ENCODE data around the gene HIGD2B. TPM values are rescaled to one million over a fixed set of nuclear protein-coding genes. Genes with fewer than 3 reads are reported as not detected.

The HIGD2B gene
- total and polyA plus RNA-seq, 9 of the 15 experiments (the other 6 are each of a cell fraction or from before 2014, with no cell fraction given), result 0.04 to 0.18 (median 0.14) TPM; not detected in 6

DNA sequence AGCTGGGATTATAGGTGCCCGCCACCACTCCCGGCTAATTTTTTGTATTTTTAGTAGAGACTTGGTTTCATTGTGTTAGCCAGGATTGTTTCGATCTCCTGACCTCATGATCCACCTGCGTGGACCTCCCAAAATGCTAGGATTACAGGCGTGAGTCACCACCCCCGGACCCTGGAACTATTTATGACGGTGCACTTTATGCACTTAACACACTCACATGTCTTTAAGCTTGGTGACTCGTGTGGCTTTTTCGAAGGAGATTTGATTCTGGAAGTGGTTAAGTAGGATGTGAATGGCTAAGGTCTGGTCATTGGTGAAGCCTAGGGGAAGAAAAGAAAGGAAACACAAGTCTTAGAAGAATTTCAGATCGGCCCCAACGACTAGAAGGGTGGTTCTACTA, 20.3 kb upstream of the HIGD2B start:
- DNase-seq (ENCODE audit: extremely low read depth in 1 of 4, low spot score in 3 of 4) (peak in 2 of 4 experiments; percentile 17 to 24), FAIRE-seq (no peak), ATAC-seq (peak; percentile 50; the same call in 2 of the 3 replicates)
- Histone ChIP-seq H3K4me2 (ENCODE audit: insufficient read depth, low read length) (no peak overlapping the region), H2AFZ (ENCODE audit: low read depth, low read length) (no peak overlapping the region), H3K27me3 (ENCODE audit: control insufficient read depth in 2 of 2, insufficient read depth in 2 of 2, low read length in 2 of 2) (no peaks in the 10 kb centered on the region), H3K9me1 (ENCODE audit: control insufficient read depth, insufficient read depth, low read length) (no peaks in the 10 kb centered on the region), H3K9me3 (replicated peaks; ENCODE audit: control insufficient read depth, insufficient read depth, low read depth, low read length) (no peaks in the 10 kb centered on the region), H3K4me3 (no peak overlapping the region), H3K27ac (ENCODE audit: extremely low read depth, low read depth, low read length) (no peak overlapping the region), H4K20me1 (replicated peaks; ENCODE audit: control insufficient read depth, insufficient read depth, low read length) (no peaks in the 10 kb centered on the region), H3K4me1 (replicated peaks in 1 of 2; ENCODE audit: control insufficient read depth in 2 of 2, insufficient read depth in 2 of 2, low read length in 2 of 2) (peaks cover 0 to 2% of the 10 kb centered on the region in 2 experiments; a peak in 1 of 5 replicates), H3K9ac (ENCODE audit: insufficient read depth in 1 of 2, low read depth in 2 of 2, low read length in 2 of 2) (no peak overlapping the region), H3K36me3 (ENCODE audit: control insufficient read depth, insufficient read depth, low read length) (no peaks in the 10 kb centered on the region), H3K79me2 (ENCODE audit: control insufficient read depth, insufficient read depth, low read length) (peaks cover 2% of the 10 kb centered on the region; the same call in 2 of the 3 replicates)
- ChIA-PET CTCF (ENCODE audit: low intra/inter-chr PET ratio) (no interaction called here), POLR2A (no interaction called here)
- WGBS (ENCODE audit: insufficient coverage, low coverage, missing lambda C conversion rate), result 53% methylated on average over 11 of the region's 11 CpGs
- TF ChIP-seq ZNF384 (IDR thresholded peaks at IDR 0.05; ENCODE audit: low read depth, low read length), result no peak
- TF ChIP-seq EGR1 (conservative IDR thresholded peaks at IDR 0.05), result peak; percentile 27; the same call in 1 of the 2 replicates
- TF ChIP-seq ZNF717 (CRISPR knock-in tag; IDR thresholded peaks at IDR 0.05), result no peak
- TF ChIP-seq DPF2 (IDR thresholded peaks at IDR 0.05), result 0 out of 2 replicates have a peak, but pooled peaks have one; percentile 14
- TF ChIP-seq ZNF316 (IDR thresholded peaks at IDR 0.05), result peak; percentile 44; the same call in 1 of the 2 replicates
- no peak for TF ChIP-seq RCOR1 (IDR thresholded peaks at IDR 0.05; ENCODE audit: borderline replicate concordance in 1 of 2, low read depth in 2 of 2, low read length in 2 of 2)
- TF ChIP-seq KDM1A (IDR thresholded peaks at IDR 0.05), result no peak
- TF ChIP-seq NFE2 (IDR thresholded peaks at IDR 0.05; ENCODE audit: low read depth), result 0 out of 2 replicates have a peak, but pooled peaks have one; percentile 32
- no peak for TF ChIP-seq NR2C1 (IDR thresholded peaks at IDR 0.05)
- no peak for TF ChIP-seq NR2C1 (tag; IDR thresholded peaks at IDR 0.05)
- TF ChIP-seq, protein P1, sequence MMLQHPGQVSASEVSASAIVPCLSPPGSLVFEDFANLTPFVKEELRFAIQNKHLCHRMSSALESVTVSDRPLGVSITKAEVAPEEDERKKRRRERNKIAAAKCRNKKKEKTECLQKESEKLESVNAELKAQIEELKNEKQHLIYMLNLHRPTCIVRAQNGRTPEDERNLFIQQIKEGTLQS (IDR thresholded peaks at IDR 0.05), result peak; percentile 56
- TF ChIP-seq, protein P1 (CRISPR knock-in tag; conservative IDR thresholded peaks at IDR 0.05), result no peak
- intact Hi-C loops (cut with micrococcal nuclease), result no loop called here
- no TSS peak for BruUV-seq (replicated peaks)
- in situ Hi-C loops (cut with MboI), result no loop called here

Data from K562 (cell line).